ENCODE data around the gene MARK2. TPM values are rescaled to one million over a fixed set of nuclear protein-coding genes. Genes with fewer than 3 reads are reported as not detected.
A peak's percentile ranks its signal among the peaks of the same experiment; 100 is the strongest.

Gene MARK2
- polyA plus RNA-seq, 3 donors = 32.4 to 55.7 (median 33.3) TPM

GRCh38 chr11:63940786-63941185 is 101.9 kb downstream of the MARK2 start:
- Histone ChIP-seq H3K4me3 (replicated peaks in 1 of 3; ENCODE audit: low read depth in 2 of 3, low read length in 3 of 3) (peak overlapping the region in 1 of 3 experiments; percentile 35), H3K27ac (ENCODE audit: low read depth in 1 of 2, low read length in 2 of 2) (peak overlapping the region; percentile 31 to 68), H2AFZ (ENCODE audit: insufficient read depth, low read depth, low read length, poor library complexity, severe bottlenecking) (peak overlapping the region; percentile 66), H3K36me3 (replicated peaks in 1 of 2; ENCODE audit: control insufficient read depth in 1 of 2, insufficient read depth in 2 of 2, low read length in 2 of 2) (no peaks in the 10 kb centered on the region), H3K79me2 (ENCODE audit: insufficient read depth, low read length) (peaks cover 44% of the 10 kb centered on the region), H3K4me1 (ENCODE audit: control insufficient read depth in 1 of 2, insufficient read depth in 2 of 2, low read length in 2 of 2) (peaks cover 35 to 36% of the 10 kb centered on the region in 2 donors), H3K9ac (ENCODE audit: insufficient read depth, low read length, poor library complexity, severe bottlenecking) (no peak overlapping the region), H3K27me3 (ENCODE audit: control insufficient read depth in 2 of 2, insufficient read depth in 2 of 2, low read length in 2 of 2) (no peaks in the 10 kb centered on the region), H3K4me2 (replicated peaks; ENCODE audit: extremely low read depth, low read length, poor library complexity, severe bottlenecking) (peak overlapping the region; percentile 38), H4K20me1 (ENCODE audit: insufficient read depth, low read length) (peaks cover 4% of the 10 kb centered on the region), H3K9me3 (replicated peaks in 1 of 2; ENCODE audit: control insufficient read depth in 1 of 2, insufficient read depth in 1 of 2, low read length in 2 of 2) (no peaks in the 10 kb centered on the region)
- no peak for TF ChIP-seq CTCF (IDR thresholded peaks at IDR 0.05)
- Mint-ChIP-seq H3K4me3 (peak overlapping the region; percentile 30 to 44), H3K9me3 (no peaks in the 10 kb centered on the region), H3K27ac (peak overlapping the region; percentile 72 to 87 (median 84)), H3K36me3 (no peaks in the 10 kb centered on the region), H3K27me3 (ENCODE audit: low read depth in 3 of 3) (peaks cover 6 to 12% (median 11%) of the 10 kb centered on the region in 3 donors), H3K4me1 (peaks cover 35% of the 10 kb centered on the region)
- 15% methylated on average over 4 of the region's 6 CpGs for WGBS (ENCODE audit: insufficient coverage)
- peak; percentile 28 to 46 (median 37) for DNase-seq
- intact Hi-C loops (cut with micrococcal nuclease) = loop anchor here in 1 of 2 donors (5.0 kb wide), 1 partner anchor 103 kb away; the partner anchor contains the start of gene MARK2

GRCh38 chr11:63941901-63942300 is 103.0 kb downstream of the MARK2 start:
- Histone ChIP-seq H3K27me3 (ENCODE audit: control insufficient read depth in 2 of 2, insufficient read depth in 2 of 2, low read length in 2 of 2) (no peaks in the 10 kb centered on the region), H3K36me3 (replicated peaks in 1 of 2; ENCODE audit: control insufficient read depth in 1 of 2, insufficient read depth in 2 of 2, low read length in 2 of 2) (peaks cover 0 to 2% of the 10 kb centered on the region in 2 donors), H3K4me1 (ENCODE audit: control insufficient read depth in 1 of 2, insufficient read depth in 2 of 2, low read length in 2 of 2) (peaks cover 35 to 36% of the 10 kb centered on the region in 2 donors), H3K9me3 (replicated peaks in 1 of 2; ENCODE audit: control insufficient read depth in 1 of 2, insufficient read depth in 1 of 2, low read length in 2 of 2) (no peaks in the 10 kb centered on the region), H3K79me2 (ENCODE audit: insufficient read depth, low read length) (peaks cover 44% of the 10 kb centered on the region), H3K9ac (ENCODE audit: insufficient read depth, low read length, poor library complexity, severe bottlenecking) (no peak overlapping the region), H4K20me1 (ENCODE audit: insufficient read depth, low read length) (peaks cover 4% of the 10 kb centered on the region), H3K4me3 (replicated peaks in 1 of 3; ENCODE audit: low read depth in 2 of 3, low read length in 3 of 3) (no peak overlapping the region), H3K4me2 (replicated peaks; ENCODE audit: extremely low read depth, low read length, poor library complexity, severe bottlenecking) (no peak overlapping the region), H2AFZ (ENCODE audit: insufficient read depth, low read depth, low read length, poor library complexity, severe bottlenecking) (no peak overlapping the region), H3K27ac (ENCODE audit: low read depth in 1 of 2, low read length in 2 of 2) (no peak overlapping the region)
- Mint-ChIP-seq H3K9me3 (no peaks in the 10 kb centered on the region), H3K4me3 (no peak overlapping the region), H3K27me3 (ENCODE audit: low read depth in 3 of 3) (peaks cover 6 to 13% (median 12%) of the 10 kb centered on the region in 3 donors), H3K36me3 (peaks cover 3 to 8% of the 10 kb centered on the region in 2 donors), H3K4me1 (peaks cover 35% of the 10 kb centered on the region), H3K27ac (peak overlapping the region in 1 of 7 donors; percentile 87)
- intact Hi-C loops (cut with micrococcal nuclease) = loop anchor here (2.0 to 5.0 kb wide), 2 partner anchors 69 to 105 kb away; partner anchors contain the start of gene MARK2 (in 1 of the 2)
- no CpG with 5 or more reads among the region's 4 CpGs for WGBS (ENCODE audit: insufficient coverage)
- TF ChIP-seq CTCF (IDR thresholded peaks at IDR 0.05) = no peak
- no peak for DNase-seq

All from CD14-positive monocyte (primary cell).